K562 (cell line): ENCODE measurements around the gene CNGA4. TPM values are rescaled to one million over a fixed set of nuclear protein-coding genes. Genes with fewer than 3 reads are reported as not detected.

Experiments used
- ATAC-seq: fragments of 200-7000 bp; cut with Tn5 transposase; 3 replicates; pipeline ENCODE4 v1.9.1; 2020; ENCODE audit warnings: moderate library complexity
- BruUV-seq: library from RNA; stranded (reverse); fragments of 400-500 nt; replicated peaks from 2 replicates; lab custom pipeline; 2021; lab: Mats Ljungman, UMichigan
- CTCF ChIA-PET: fragments of 300-600 bp; formaldehyde crosslinking; extraction: SDS; loops from one replicate; lab custom pipeline; 2021; ENCODE audit warnings: low intra/inter-chr PET ratio; lab: Yijun Ruan, JAX
- POLR2A ChIA-PET: fragments of 300-600, 350-650 bp; sonication (Branson Sonifier 250); formaldehyde crosslinking; extraction: SDS; loops from one replicate; lab custom pipeline; 2021; ENCODE audit warnings: antibody characterized with exemption, inconsistent platforms; lab: Yijun Ruan, JAX
- DNase-seq, 4 experiments: peaks; one replicate each; pipeline versions ENCODE4 v3.0.0 to v3.0.0-alpha.2; 2011 to 2018; ENCODE audit warnings: low spot score in 3 of 4, mixed read lengths in 3 of 4; ENCODE audit errors: extremely low read depth in 1 of 4
- FAIRE-seq: peaks from 2 replicates; lab custom pipeline; 2011; peaks lifted over from hg19 to GRCh38; lab: Jason Lieb, UNC
- H2AFZ ChIP-seq: 2 replicates; pipeline ENCODE4 v1.6.0; 2011; ENCODE audit warnings: low read depth, low read length, control low read depth, inconsistent platforms
- H3K27ac ChIP-seq: fragments of 200-600 bp; 3 replicates; pipeline ENCODE4 v1.8.0; 2011; ENCODE audit warnings: low read depth, mild to moderate bottlenecking, control low read depth, inconsistent platforms, low read length, moderate library complexity, mixed read lengths; ENCODE audit errors: extremely low read depth
- H3K27me3 ChIP-seq, 2 experiments: fragments of 300-600 bp in 1 of 2; 2 replicates in 1 of 2; 3 replicates in 1 of 2; pipeline versions ENCODE4 v1.6.0 to v1.8.0; 2011; ENCODE audit warnings: inconsistent platforms in 2 of 2, low read length in 2 of 2, mild to moderate bottlenecking in 1 of 2, mixed read lengths in 1 of 2, moderate library complexity in 1 of 2; ENCODE audit not compliant: control insufficient read depth in 2 of 2, insufficient read depth in 2 of 2
- H3K36me3 ChIP-seq: fragments of 300-600 bp; 3 replicates; pipeline ENCODE4 v1.8.0; 2011; ENCODE audit warnings: mild to moderate bottlenecking, low read length, inconsistent platforms; ENCODE audit not compliant: control insufficient read depth, insufficient read depth
- H3K4me1 ChIP-seq, 2 experiments: fragments of 200-600 bp in 1 of 2; replicated peaks in 1 of 2; 2 replicates in 1 of 2; 3 replicates in 1 of 2; pipeline versions ENCODE4 v1.5.1 to v1.8.0; 2011; ENCODE audit warnings: inconsistent platforms in 2 of 2, low read length in 2 of 2, mild to moderate bottlenecking in 1 of 2, mixed read lengths in 1 of 2, moderate library complexity in 1 of 2; ENCODE audit not compliant: control insufficient read depth in 2 of 2, insufficient read depth in 2 of 2
- H3K4me2 ChIP-seq: 2 replicates; pipeline ENCODE4 v1.6.1; 2011; ENCODE audit warnings: low read length, control low read depth, inconsistent platforms, mixed read lengths; ENCODE audit not compliant: insufficient read depth
- H3K4me3 ChIP-seq: fragments of 200-600 bp; sonication (generic), shearing (Covaris generic); 2 replicates; pipeline ENCODE4 v1.5.1; 2016; ENCODE audit warnings: control low read depth, inconsistent platforms
- H3K79me2 ChIP-seq: fragments of 200-600 bp; 3 replicates; pipeline ENCODE4 v1.8.0; 2011; ENCODE audit warnings: low read length, inconsistent platforms; ENCODE audit not compliant: control insufficient read depth, insufficient read depth
- H3K9ac ChIP-seq, 2 experiments: 2 replicates each; pipeline versions ENCODE4 v1.6.0 to v1.6.1; 2011; ENCODE audit warnings: low read depth in 2 of 2, low read length in 2 of 2, control low read depth in 1 of 2, inconsistent platforms in 1 of 2, mild to moderate bottlenecking in 1 of 2, mixed read lengths in 1 of 2; ENCODE audit not compliant: insufficient read depth in 1 of 2
- H3K9me1 ChIP-seq: one replicate; pipeline ENCODE4 v1.6.0; 2011; ENCODE audit warnings: inconsistent platforms, mild to moderate bottlenecking, low read length, moderate library complexity; ENCODE audit not compliant: control insufficient read depth, insufficient read depth
- H3K9me3 ChIP-seq: replicated peaks from 2 replicates; pipeline ENCODE4 v1.5.1; 2011; ENCODE audit warnings: low read depth, low read length, inconsistent platforms; ENCODE audit not compliant: control insufficient read depth, insufficient read depth
- H4K20me1 ChIP-seq: replicated peaks from 2 replicates; pipeline ENCODE4 v1.6.1; 2011; ENCODE audit warnings: low read length, inconsistent platforms, mixed read lengths; ENCODE audit not compliant: control insufficient read depth, insufficient read depth
- ESRRA ChIP-seq: fragments of 450-650 bp; IDR thresholded peaks from 2 replicates; pipeline ENCODE4 v1.6.1; 2014; ENCODE audit warnings: low read depth, mild to moderate bottlenecking, moderate library complexity, borderline replicate concordance
- ETS2 ChIP-seq: IDR thresholded peaks from 2 replicates; pipeline ENCODE4 v1.6.1; 2016; ENCODE audit warnings: borderline replicate concordance, missing genetic modification characterization, mild to moderate bottlenecking, moderate library complexity, missing compliant biosample characterization; ENCODE audit not compliant: poor library complexity, severe bottlenecking
- FIP1L1 ChIP-seq: fragments of 200-400 bp; formaldehyde crosslinking; IDR thresholded peaks from 2 replicates; pipeline ENCODE4 v1.6.1; 2018; ENCODE audit warnings: mild to moderate bottlenecking, low read depth, low read length; ENCODE audit not compliant: poor library complexity, severe bottlenecking
- L3MBTL2 ChIP-seq: fragments of 450-650 bp; IDR thresholded peaks from 2 replicates; pipeline ENCODE4 v1.6.1; 2016; ENCODE audit warnings: mild to moderate bottlenecking, moderate library complexity
- LARP7 ChIP-seq: fragments of 450-650 bp; IDR thresholded peaks from 2 replicates; pipeline ENCODE4 v1.6.1; 2016
- MCM3 ChIP-seq: fragments of 450-650 bp; IDR thresholded peaks from 2 replicates; pipeline ENCODE4 v1.6.1; 2016
- NUFIP1 ChIP-seq: fragments of 450-650 bp; IDR thresholded peaks from 2 replicates; pipeline ENCODE4 v1.6.1; 2018; ENCODE audit not compliant: partially characterized antibody
- PHF8 ChIP-seq: fragments of 200-600 bp; sonication (generic); IDR thresholded peaks from 2 replicates; pipeline ENCODE4 v1.6.1; 2012; ENCODE audit warnings: mixed run types, mild to moderate bottlenecking, inconsistent platforms, low read length, moderate library complexity, borderline replicate concordance
- WGBS: fragments of 100-300 bp; shearing (Covaris generic); methylation state at CpG from one replicate; pipeline ENCODE4 v1.1.6; 2016; ENCODE audit warnings: low coverage, mixed read lengths; ENCODE audit not compliant: insufficient coverage; ENCODE audit errors: missing lambda C conversion rate; 5-methylcytosine and 5-hydroxymethylcytosine counted together
- in situ Hi-C: fragments of 300-500 bp; cut with MboI; formaldehyde crosslinking; loops from 4 replicates; pipeline ENCODE4 v1.15.0; 2018; ENCODE audit warnings: inconsistent platforms, mixed read lengths
- intact Hi-C: fragments of 100-400 bp; cut with micrococcal nuclease; formaldehyde crosslinking; loops from 2 replicates; pipeline ENCODE4 v1.14.2; 2022
- polyA plus RNA-seq, 8 experiments: library from polyadenylated mRNA; depleted of rRNA in 4 of 8; stranded (reverse) in 5 of 8; unstranded in 3 of 8; fragments of >200 nt; fragmentation: Nextera tagmentation in 2 of 8; fragmentation: Illumina TruSeq in 1 of 8; extraction: Ambion mirVana in 2 of 8; extraction: Trizol in 1 of 8; gene quantifications; 2 replicates each; pipeline versions ENCODE4 v1.2.1 to v1.2.3, GENCODE V29; 2011 to 2014; ENCODE audit warnings: inconsistent platforms in 1 of 8, missing spikeins in 1 of 8
- total RNA-seq, 7 experiments: library from RNA; depleted of rRNA in 6 of 7; stranded (reverse); fragments of >200 nt in 6 of 7; fragmentation: Illumina TruSeq in 2 of 7; extraction: Trizol in 2 of 7; gene quantifications; 2 replicates each; pipeline versions ENCODE4 v1.2.1 to v1.2.3, GENCODE V29; 2011 to 2021; ENCODE audit warnings: low replicate concordance in 1 of 7

CNGA4 gene
- total and polyA plus RNA-seq, 9 of the 15 experiments (the other 6 are each of a cell fraction or from before 2014, with no cell fraction given), result 0.04 to 0.09 (median 0.06) TPM; not detected in 6

GRCh38 chr11:6285019-6285418 is 46.1 kb downstream of the CNGA4 start:
- Histone ChIP-seq H3K27ac (no peak overlapping the region), H3K9me1 (no peaks in the 10 kb centered on the region), H3K9me3 (no peaks in the 10 kb centered on the region), H3K36me3 (no peaks in the 10 kb centered on the region), H3K4me2 (no peak overlapping the region), H3K4me1 (no peaks in the 10 kb centered on the region), H4K20me1 (no peaks in the 10 kb centered on the region), H3K27me3 (peaks cover 22 to 23% of the 10 kb centered on the region in 2 experiments), H2AFZ (no peak overlapping the region), H3K79me2 (no peaks in the 10 kb centered on the region), H3K4me3 (no peak overlapping the region), H3K9ac (no peak overlapping the region)
- no peak for ATAC-seq
- intact Hi-C loops (no loop called here), in situ Hi-C loops (no loop called here)
- ChIA-PET POLR2A (interaction anchor here (0.6 kb wide), 1 partner anchor 18 kb away, joined by 3 read pairs; no protein-coding TSS in a partner anchor), CTCF (no interaction called here)
- no peak for FAIRE-seq
- DNase-seq, result no peak
- TF ChIP-seq ESRRA (peak; percentile 58; the same call in 1 of the 2 replicates), ETS2 (no peak), L3MBTL2 (no peak), MCM3 (no peak), NUFIP1 (no peak), LARP7 (no peak), PHF8 (no peak), FIP1L1 (no peak)
- no TSS peak for BruUV-seq
- 3% methylated on average over 4 of the region's 4 CpGs for WGBS

Other genes starting within 250 kb of the CNGA4 start
Only the 7 nearest of the 15 such genes appear.
- not detected in 2 replicates for gene OR56B4, start 131.4 kb upstream of the CNGA4 start, total RNA-seq (2014; rRNA removed)
- gene OR56B4, start 131.4 kb upstream of the CNGA4 start, total RNA-seq (2014; rRNA removed; fragmentation: Illumina TruSeq; extraction: Trizol), result not detected in 2 replicates
- not detected in 2 replicates for gene OR56B4, start 131.4 kb upstream of the CNGA4 start, total RNA-seq (2015; rRNA removed; fragmentation: Illumina TruSeq; extraction: Trizol)
- gene OR56B4, start 131.4 kb upstream of the CNGA4 start, total RNA-seq (2021), result not detected in 2 replicates
- gene OR56B4, start 131.4 kb upstream of the CNGA4 start, polyA plus RNA-seq (2011; rRNA removed), result not detected in 2 replicates
- gene OR56B4, start 131.4 kb upstream of the CNGA4 start, polyA plus RNA-seq (2014; fragmentation: Illumina TruSeq; extraction: Trizol), result not detected in 2 replicates
- gene OR56B4, start 131.4 kb upstream of the CNGA4 start, polyA plus RNA-seq (2014; fragmentation: Nextera tagmentation; extraction: Ambion mirVana), result under 1 TPM in 1 of 2 experiments, not detected in 1; 0.07 TPM
- not detected in 2 replicates for gene OR56B4, start 131.4 kb upstream of the CNGA4 start, polyA plus RNA-seq (2014; rRNA removed)
- gene OR52B2, start 68.8 kb upstream of the CNGA4 start, total RNA-seq (2014; rRNA removed), result not detected in 2 replicates
- not detected in 2 replicates for gene OR52B2, start 68.8 kb upstream of the CNGA4 start, total RNA-seq (2014; rRNA removed; fragmentation: Illumina TruSeq; extraction: Trizol)
- gene OR52B2, start 68.8 kb upstream of the CNGA4 start, total RNA-seq (2015; rRNA removed; fragmentation: Illumina TruSeq; extraction: Trizol), result not detected in 2 replicates
- not detected in 2 replicates for gene OR52B2, start 68.8 kb upstream of the CNGA4 start, total RNA-seq (2021)
- not detected in 2 replicates for gene OR52B2, start 68.8 kb upstream of the CNGA4 start, polyA plus RNA-seq (2011; rRNA removed)
- not detected in 2 replicates for gene OR52B2, start 68.8 kb upstream of the CNGA4 start, polyA plus RNA-seq (2014; fragmentation: Illumina TruSeq; extraction: Trizol)
- not detected for gene OR52B2, start 68.8 kb upstream of the CNGA4 start, polyA plus RNA-seq (2014; fragmentation: Nextera tagmentation; extraction: Ambion mirVana)
- gene OR52B2, start 68.8 kb upstream of the CNGA4 start, polyA plus RNA-seq (2014; rRNA removed), result not detected in 2 replicates
- gene OR52W1, start 39.9 kb upstream of the CNGA4 start, total RNA-seq (2014; rRNA removed), result not detected in 2 replicates
- gene OR52W1, start 39.9 kb upstream of the CNGA4 start, total RNA-seq (2014; rRNA removed; fragmentation: Illumina TruSeq; extraction: Trizol), result not detected in 2 replicates
- not detected in 2 replicates for gene OR52W1, start 39.9 kb upstream of the CNGA4 start, total RNA-seq (2015; rRNA removed; fragmentation: Illumina TruSeq; extraction: Trizol)
- not detected in 2 replicates for gene OR52W1, start 39.9 kb upstream of the CNGA4 start, total RNA-seq (2021)
- gene OR52W1, start 39.9 kb upstream of the CNGA4 start, polyA plus RNA-seq (2011; rRNA removed), result not detected in 2 replicates
- gene OR52W1, start 39.9 kb upstream of the CNGA4 start, polyA plus RNA-seq (2014; fragmentation: Illumina TruSeq; extraction: Trizol), result not detected in 2 replicates
- not detected for gene OR52W1, start 39.9 kb upstream of the CNGA4 start, polyA plus RNA-seq (2014; fragmentation: Nextera tagmentation; extraction: Ambion mirVana)
- not detected in 2 replicates for gene OR52W1, start 39.9 kb upstream of the CNGA4 start, polyA plus RNA-seq (2014; rRNA removed)
- gene C11orf42, start 33.5 kb upstream of the CNGA4 start, total RNA-seq (2014; rRNA removed), result not detected in 2 replicates
- not detected in 2 replicates for gene C11orf42, start 33.5 kb upstream of the CNGA4 start, total RNA-seq (2014; rRNA removed; fragmentation: Illumina TruSeq; extraction: Trizol)
- gene C11orf42, start 33.5 kb upstream of the CNGA4 start, total RNA-seq (2015; rRNA removed; fragmentation: Illumina TruSeq; extraction: Trizol), result not detected in 2 replicates
- not detected in 2 replicates for gene C11orf42, start 33.5 kb upstream of the CNGA4 start, total RNA-seq (2021)
- gene C11orf42, start 33.5 kb upstream of the CNGA4 start, polyA plus RNA-seq (2011; rRNA removed), result not detected in 2 replicates
- not detected in 2 replicates for gene C11orf42, start 33.5 kb upstream of the CNGA4 start, polyA plus RNA-seq (2014; fragmentation: Illumina TruSeq; extraction: Trizol)
- gene C11orf42, start 33.5 kb upstream of the CNGA4 start, polyA plus RNA-seq (2014; fragmentation: Nextera tagmentation; extraction: Ambion mirVana), result not detected
- gene C11orf42, start 33.5 kb upstream of the CNGA4 start, polyA plus RNA-seq (2014; rRNA removed), result not detected in 2 replicates
- gene FHIP1B, start 4.5 kb upstream of the CNGA4 start, total RNA-seq (2014; rRNA removed), result 10.4 and 19.6 TPM in 2 replicates
- gene FHIP1B, start 4.5 kb upstream of the CNGA4 start, total RNA-seq (2014; rRNA removed; fragmentation: Illumina TruSeq; extraction: Trizol), result 6.6 and 8.4 TPM in 2 replicates
- 11.2 and 15.6 TPM in 2 replicates for gene FHIP1B, start 4.5 kb upstream of the CNGA4 start, total RNA-seq (2015; rRNA removed; fragmentation: Illumina TruSeq; extraction: Trizol)
- 20.1 and 21.0 TPM in 2 replicates for gene FHIP1B, start 4.5 kb upstream of the CNGA4 start, total RNA-seq (2021)
- gene FHIP1B, start 4.5 kb upstream of the CNGA4 start, polyA plus RNA-seq (2011; rRNA removed), result 24.7 and 33.9 TPM in 2 replicates
- gene FHIP1B, start 4.5 kb upstream of the CNGA4 start, polyA plus RNA-seq (2014; fragmentation: Illumina TruSeq; extraction: Trizol), result 15.6 and 23.3 TPM in 2 replicates
- 1 to 10 TPM in 1 of 2 experiments, under 1 TPM in 1; 0.94 to 1.1 TPM for gene FHIP1B, start 4.5 kb upstream of the CNGA4 start, polyA plus RNA-seq (2014; fragmentation: Nextera tagmentation; extraction: Ambion mirVana)
- gene FHIP1B, start 4.5 kb upstream of the CNGA4 start, polyA plus RNA-seq (2014; rRNA removed), result 24.3 TPM in 2 replicates
- gene CCKBR, start 20.7 kb downstream of the CNGA4 start, total RNA-seq (2014; rRNA removed), result not detected in 2 replicates
- not detected in 2 replicates for gene CCKBR, start 20.7 kb downstream of the CNGA4 start, total RNA-seq (2014; rRNA removed; fragmentation: Illumina TruSeq; extraction: Trizol)
- gene CCKBR, start 20.7 kb downstream of the CNGA4 start, total RNA-seq (2015; rRNA removed; fragmentation: Illumina TruSeq; extraction: Trizol), result not detected in 2 replicates
- not detected in 2 replicates for gene CCKBR, start 20.7 kb downstream of the CNGA4 start, total RNA-seq (2021)
- not detected in 2 replicates for gene CCKBR, start 20.7 kb downstream of the CNGA4 start, polyA plus RNA-seq (2011; rRNA removed)
- not detected in 2 replicates for gene CCKBR, start 20.7 kb downstream of the CNGA4 start, polyA plus RNA-seq (2014; fragmentation: Illumina TruSeq; extraction: Trizol)
- gene CCKBR, start 20.7 kb downstream of the CNGA4 start, polyA plus RNA-seq (2014; fragmentation: Nextera tagmentation; extraction: Ambion mirVana), result not detected
- gene CCKBR, start 20.7 kb downstream of the CNGA4 start, polyA plus RNA-seq (2014; rRNA removed), result not detected in 2 replicates
- not detected in 2 replicates for gene CAVIN3, start 81.4 kb downstream of the CNGA4 start, total RNA-seq (2014; rRNA removed)
- not detected in 2 replicates for gene CAVIN3, start 81.4 kb downstream of the CNGA4 start, total RNA-seq (2014; rRNA removed; fragmentation: Illumina TruSeq; extraction: Trizol)
- not detected in 2 replicates for gene CAVIN3, start 81.4 kb downstream of the CNGA4 start, total RNA-seq (2015; rRNA removed; fragmentation: Illumina TruSeq; extraction: Trizol)
- 0.13 and 0.20 TPM in 2 replicates for gene CAVIN3, start 81.4 kb downstream of the CNGA4 start, total RNA-seq (2021)
- gene CAVIN3, start 81.4 kb downstream of the CNGA4 start, polyA plus RNA-seq (2011; rRNA removed), result not detected in 2 replicates
- not detected in 2 replicates for gene CAVIN3, start 81.4 kb downstream of the CNGA4 start, polyA plus RNA-seq (2014; fragmentation: Illumina TruSeq; extraction: Trizol)
- gene CAVIN3, start 81.4 kb downstream of the CNGA4 start, polyA plus RNA-seq (2014; fragmentation: Nextera tagmentation; extraction: Ambion mirVana), result not detected
- gene CAVIN3, start 81.4 kb downstream of the CNGA4 start, polyA plus RNA-seq (2014; rRNA removed), result not detected in 2 replicates